HG02973 (cell line): ENCODE results near the gene BCO2.
"Not testable (repeated sequence)": the region's sequence is repeated elsewhere in the genome, so short reads cannot be mapped to it uniquely, and the experiment has no call there.

Source experiments
- ATAC-seq: cut with Tn5 transposase; IDR thresholded peaks from one replicate; pipeline ENCODE4 v1.9.1; 2021; ENCODE audit warnings: moderate library complexity; ENCODE audit not compliant: unreplicated experiment

Gene BCO2

GRCh38 chr11:112174789-112175598, at the start of gene BCO2:
Gene BCO2 (plus strand): TSS chr11:112175512. CDS start chr11:112175602, 90 bp downstream.
- ATAC-seq = peak; percentile 56

DNA sequence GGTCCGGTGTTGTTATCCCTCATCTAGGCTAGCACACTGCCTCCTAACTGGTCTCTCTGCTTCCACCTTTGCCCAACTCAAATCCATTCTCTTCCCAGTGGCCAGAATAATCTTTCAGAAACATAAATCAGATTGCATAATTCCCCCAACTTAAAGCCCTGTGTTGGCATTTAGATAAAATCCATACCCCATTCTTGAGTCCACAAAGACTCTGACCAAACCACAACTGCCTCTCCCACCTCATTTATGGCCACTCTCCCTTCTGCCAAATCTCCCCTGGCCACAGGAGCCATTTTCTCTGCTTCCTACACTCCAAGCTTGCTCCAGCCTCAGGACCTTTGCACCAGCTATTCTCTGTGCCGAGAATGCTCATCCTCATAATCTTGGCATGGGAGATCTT, 48.3 kb upstream of the BCO2 start:
- no peak for ATAC-seq

DNA sequence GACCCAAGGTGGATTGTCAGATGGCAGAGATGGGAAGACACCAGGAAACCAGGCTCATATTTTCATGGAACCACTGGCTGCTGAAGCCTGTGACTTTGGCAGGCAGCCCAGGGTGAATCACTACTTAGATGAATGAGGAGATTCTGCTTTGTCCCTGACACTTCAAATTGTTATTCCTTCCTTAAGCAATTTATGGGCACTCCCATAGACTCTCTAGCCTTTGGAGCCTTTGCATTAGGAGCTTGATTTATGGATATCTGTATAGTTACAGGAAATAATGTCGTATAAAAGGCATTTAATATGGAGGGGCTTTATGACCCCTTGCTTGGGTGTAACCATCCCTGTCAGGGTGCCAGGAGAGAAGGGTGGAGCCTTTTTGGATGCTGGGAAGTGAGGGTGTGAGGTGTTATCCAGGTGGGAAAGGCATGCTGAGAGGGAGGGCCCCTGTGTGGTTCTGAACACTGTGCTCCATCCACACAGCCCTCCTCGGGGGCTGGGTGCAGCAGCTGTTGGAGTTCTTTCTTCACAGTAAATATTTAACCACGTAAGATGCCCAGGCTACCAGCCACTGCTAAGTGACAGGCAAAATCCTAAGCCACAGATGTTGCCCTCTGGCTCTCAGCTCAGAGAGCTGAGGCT, 46.7 kb upstream of the BCO2 start:
- ATAC-seq = no peak

GRCh38 chr11:112129656-112130055, 45.7 kb upstream of the BCO2 start:
- no peak for ATAC-seq

- ATAC-seq = no peak
Observed at GRCh38 chr11:112132737-112133136, 42.6 kb upstream of the BCO2 start.

DNA sequence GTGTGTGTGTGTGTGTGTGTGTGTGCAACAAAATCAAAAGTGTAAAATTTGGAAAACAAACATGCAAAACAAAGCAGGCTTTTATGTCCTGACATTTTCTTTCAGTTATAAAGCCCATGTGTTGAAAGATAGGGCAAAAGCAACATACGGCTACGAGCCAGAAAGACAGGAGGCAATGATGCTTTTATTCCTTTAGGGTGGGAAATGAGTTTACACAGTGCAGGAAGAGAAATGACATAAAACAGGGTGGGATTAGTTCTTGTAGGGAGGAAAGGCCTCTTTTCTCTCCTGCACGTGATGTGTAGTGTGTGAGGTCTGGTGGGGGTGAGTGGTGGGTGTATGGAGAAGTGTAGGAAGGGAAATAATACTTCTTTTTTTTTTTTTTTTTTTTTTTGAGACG, 40.8 kb upstream of the BCO2 start:
- no peak for ATAC-seq

- no peak for ATAC-seq
Observed at GRCh38 chr11:112143597-112143996, 31.7 kb upstream of the BCO2 start.

- no peak for ATAC-seq
Observed at GRCh38 chr11:112150517-112150916, 24.8 kb upstream of the BCO2 start.

DNA sequence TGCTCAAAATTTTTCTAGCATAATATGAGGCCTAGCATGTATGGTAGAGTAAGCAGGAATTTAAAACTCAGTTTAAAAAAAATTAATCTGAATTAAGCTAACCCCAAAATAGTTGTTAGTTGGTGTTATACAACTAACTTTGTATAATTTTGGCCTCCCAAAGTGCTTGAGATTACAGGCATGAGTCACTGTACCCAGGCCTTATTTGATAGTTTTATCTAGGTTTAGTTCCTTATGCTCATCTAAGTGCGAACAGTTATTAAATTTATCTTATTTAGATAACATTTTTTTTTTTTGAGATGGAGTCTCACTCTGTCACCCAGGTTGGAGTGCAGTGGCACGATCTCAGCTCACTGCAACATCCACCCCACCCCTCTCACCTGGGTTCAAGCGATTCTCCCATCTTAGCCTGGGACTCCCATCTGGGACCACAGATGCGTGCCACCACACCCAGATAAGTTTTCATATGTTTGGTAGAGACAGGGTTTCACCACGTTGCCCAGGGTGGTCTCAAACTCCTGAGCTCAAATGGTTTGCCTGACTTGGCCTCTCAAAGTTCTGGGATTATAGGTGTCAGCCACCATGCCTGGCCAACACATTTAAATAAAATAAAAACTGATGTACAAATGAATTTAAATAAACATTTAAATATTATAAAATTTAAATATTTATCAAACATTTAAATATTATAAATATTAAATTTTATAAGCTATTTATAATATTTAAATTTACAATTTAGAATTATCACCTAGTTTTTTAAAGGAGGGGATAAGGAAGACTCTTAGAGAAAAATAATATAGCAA, 19.0 kb upstream of the BCO2 start:
- ATAC-seq = no peak

DNA sequence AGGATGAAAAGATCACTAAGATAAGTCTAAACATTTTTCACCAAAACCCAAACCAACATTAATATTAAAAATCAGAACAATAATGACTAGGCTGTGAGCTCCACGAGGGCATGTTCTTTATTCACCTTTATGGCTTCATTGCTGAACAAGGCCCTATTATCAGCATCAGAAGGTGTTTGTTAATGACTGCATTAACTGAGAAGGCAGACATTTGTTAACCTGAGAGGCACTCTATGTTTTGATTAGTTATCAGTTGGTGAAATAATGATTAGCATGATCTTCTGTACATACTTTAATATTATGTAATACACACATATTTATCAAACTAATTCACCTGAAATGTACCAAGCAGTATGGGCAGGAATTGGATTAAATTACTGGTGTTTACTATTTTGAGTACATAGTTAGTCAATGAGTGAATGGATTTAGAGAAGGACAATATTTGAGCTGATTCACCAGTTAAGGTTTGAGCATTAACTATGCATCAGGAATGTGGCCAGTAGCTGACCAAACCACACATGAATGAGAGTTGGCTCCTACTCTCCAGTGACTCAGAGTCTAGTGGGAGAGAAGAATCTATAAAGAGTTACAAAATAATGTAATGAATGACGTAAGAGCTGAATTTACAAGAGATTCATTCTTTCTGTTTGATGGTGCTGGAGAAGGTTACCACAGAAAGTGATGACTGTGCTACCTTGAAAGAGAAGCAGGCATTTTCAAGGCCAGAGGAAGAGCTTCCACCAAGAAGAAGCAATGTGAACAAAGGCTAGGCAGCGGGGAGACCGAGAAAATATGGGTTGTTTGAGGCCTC, 18.2 kb upstream of the BCO2 start:
- no peak for ATAC-seq

GRCh38 chr11:112159098-112160065, 15.9 kb upstream of the BCO2 start:
- no peak for ATAC-seq

- ATAC-seq = no peak
Observed at GRCh38 chr11:112160091-112160848, 15.0 kb upstream of the BCO2 start.

DNA sequence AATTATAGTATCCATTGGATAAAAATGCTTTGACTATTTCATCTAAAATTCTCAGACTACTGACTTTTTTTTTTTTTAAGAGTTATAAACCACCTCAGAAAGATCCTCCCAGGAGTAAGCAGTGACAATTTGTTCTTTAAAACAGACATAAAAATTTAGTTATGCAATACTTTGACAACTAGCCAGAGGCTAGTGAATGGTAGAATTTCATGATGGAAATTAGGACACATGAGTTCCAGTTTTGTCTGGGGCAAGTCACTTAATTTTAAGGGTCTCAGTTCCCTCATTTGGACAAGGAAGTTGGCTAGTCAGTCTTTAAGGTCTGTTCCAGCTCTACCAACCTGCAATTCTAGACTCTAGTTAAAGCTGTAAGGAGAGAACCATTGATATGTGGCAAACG, 14.3 kb upstream of the BCO2 start:
- ATAC-seq = no peak

DNA sequence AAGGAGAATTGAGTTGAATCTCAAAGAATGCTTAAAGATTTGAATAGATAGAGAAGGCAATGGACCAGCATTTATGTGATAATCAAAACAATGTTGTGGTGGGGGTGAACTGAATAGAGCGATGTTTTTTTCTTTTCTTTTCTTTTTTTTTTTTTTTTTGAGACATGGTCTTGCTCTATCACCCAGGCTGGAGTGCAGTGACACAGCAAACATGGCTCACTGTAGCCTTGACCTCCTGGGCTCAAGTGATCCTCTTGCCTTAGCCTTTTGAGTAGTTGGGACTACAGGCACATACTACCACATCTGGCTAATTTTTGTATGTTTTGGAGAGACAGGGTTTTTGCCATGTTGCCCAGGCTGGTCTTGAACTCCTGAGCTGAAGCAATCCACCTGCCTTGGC, 13.1 kb upstream of the BCO2 start:
- not testable (repeated sequence) for ATAC-seq

GRCh38 chr11:112162761-112163546, 12.4 kb upstream of the BCO2 start:
- ATAC-seq = no peak

GRCh38 chr11:112163875-112164685, 11.2 kb upstream of the BCO2 start, which contains the start of gene IL18:
Gene IL18 (minus strand): TSS chr11:112164094. CDS start chr11:112155053, 9,041 bp downstream.
- no peak for ATAC-seq

DNA sequence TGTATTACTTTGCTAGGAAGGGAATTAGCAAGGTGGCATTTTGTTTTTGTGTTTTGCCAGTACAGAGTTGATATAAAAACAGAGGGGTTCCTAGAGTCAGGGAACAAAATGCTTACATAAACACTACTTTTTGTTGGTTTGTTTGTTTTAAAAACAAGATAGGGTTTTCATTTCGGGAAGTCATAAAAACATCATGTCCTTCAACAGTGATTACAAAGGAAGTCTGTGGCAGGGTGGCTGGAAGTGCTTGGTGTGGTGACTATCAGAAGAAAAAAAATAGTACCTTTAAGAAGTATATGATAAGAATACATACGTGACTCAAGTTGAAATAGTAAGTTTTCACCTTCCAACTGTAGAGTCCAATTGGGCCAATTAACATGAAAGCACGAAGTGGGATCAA, 10.3 kb upstream of the BCO2 start:
- no peak for ATAC-seq
